Keratinocyte (primary cell): ENCODE data around the gene LHX3.

Experiments used
- CTCF ChIP-seq, 3 experiments: IDR thresholded peaks in 1 of 3; conservative IDR thresholded peaks in 1 of 3; optimal IDR thresholded peaks in 1 of 3; 2 replicates in 2 of 3; 3 replicates in 1 of 3; pipeline versions ENCODE3 to v1.5.1; 2011; ENCODE audit warnings: low read length in 3 of 3, mild to moderate bottlenecking in 3 of 3, moderate library complexity in 2 of 3, control low read depth in 1 of 3, inconsistent platforms in 1 of 3; ENCODE audit not compliant: insufficient read depth in 2 of 3; ENCODE audit errors: extremely low read depth in 1 of 3
- EZH2 ChIP-seq: IDR thresholded peaks from one replicate; pipeline ENCODE4 v1.6.1; 2012; ENCODE audit warnings: inconsistent platforms, mild to moderate bottlenecking, low read length, moderate library complexity

- TF ChIP-seq CTCF (optimal IDR thresholded peaks at IDR 0.05 in 1 of 3, IDR thresholded peaks at IDR 0.05 in 1 of 3, conservative IDR thresholded peaks at IDR 0.05 in 1 of 3; ENCODE audit: extremely low read depth in 1 of 3, insufficient read depth in 2 of 3, low read length in 3 of 3) (no peak), EZH2 (no peak)
Observed at GRCh38 chr9:136179101-136179616, 25.8 kb downstream of the LHX3 start.
